RKO (cell line): ENCODE data around the gene THEMIS.
"Not testable (repeated sequence)": the region's sequence is repeated elsewhere in the genome, so short reads cannot be mapped to it uniquely, and the experiment has no call there.

Source experiments
- DNase-seq: peaks from one replicate; pipeline ENCODE4 v3.0.0-alpha.2; 2016; ENCODE audit warnings: low spot score

The THEMIS gene

DNA sequence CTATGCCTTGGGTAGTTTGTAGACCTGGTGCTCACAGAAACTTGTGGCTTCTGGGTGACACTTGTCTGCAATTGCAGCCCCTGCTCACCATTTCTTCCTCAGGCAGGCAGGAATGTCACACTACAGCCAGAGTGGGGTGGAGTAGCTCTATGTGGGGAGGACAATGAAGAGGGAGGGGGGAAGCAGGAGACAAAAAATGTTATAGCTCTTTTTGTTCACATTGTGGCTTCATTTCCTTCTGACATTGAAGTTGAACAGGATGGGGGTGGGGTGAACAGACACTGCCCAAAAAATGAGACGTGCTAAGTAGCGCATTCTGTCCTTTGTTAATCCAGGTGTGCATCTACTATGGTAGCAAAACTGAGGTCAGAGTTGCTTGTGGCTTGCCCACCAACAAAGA, at the start of gene THEMIS:
Gene THEMIS (minus strand): TSS at position 124 of the 400 bp plus-strand sequence. CDS start 126 bp downstream, outside the sequence.
- no peak for DNase-seq

DNA sequence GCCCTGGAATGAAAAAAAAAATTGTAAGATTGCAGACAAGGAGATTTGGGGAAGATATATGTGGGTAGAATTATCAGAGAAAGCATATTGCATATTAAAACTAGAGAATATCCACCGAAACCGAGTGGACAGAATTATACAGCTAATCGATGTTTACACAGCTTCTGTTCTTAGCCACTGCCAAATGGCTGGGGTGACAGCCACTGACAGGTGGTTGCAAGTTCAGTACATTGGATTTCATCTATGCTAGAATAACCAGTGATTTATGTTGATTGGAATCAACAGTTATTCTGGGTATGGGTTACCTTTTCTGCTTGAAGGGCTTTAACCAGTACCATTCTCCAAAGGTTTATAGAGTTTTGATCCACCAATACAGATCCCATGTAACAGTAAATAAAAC, 48.4 kb upstream of the THEMIS start:
- DNase-seq, result no peak

DNA sequence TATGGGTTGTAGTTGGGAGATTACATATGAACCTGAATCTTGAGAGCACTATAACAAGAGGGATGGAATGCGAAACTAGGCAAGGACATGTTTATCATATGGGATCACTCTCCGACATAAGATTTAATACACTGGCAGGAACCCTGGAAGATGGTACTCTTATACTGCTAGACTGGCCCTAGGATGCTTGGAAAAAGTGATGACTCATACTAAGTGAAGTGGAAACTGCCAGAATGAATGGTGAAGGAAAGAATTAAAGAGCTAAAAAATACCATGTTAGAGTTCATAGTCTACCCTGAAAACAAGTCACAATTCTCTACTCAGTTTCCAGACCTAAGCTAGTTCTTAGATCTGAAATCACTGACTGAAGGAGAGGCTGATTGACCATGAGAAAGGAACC, 45.5 kb upstream of the THEMIS start:
- peak; percentile 12 for DNase-seq

GRCh38 chr6:127945434-127946097, 44.7 kb upstream of the THEMIS start:
- no peak for DNase-seq

DNA sequence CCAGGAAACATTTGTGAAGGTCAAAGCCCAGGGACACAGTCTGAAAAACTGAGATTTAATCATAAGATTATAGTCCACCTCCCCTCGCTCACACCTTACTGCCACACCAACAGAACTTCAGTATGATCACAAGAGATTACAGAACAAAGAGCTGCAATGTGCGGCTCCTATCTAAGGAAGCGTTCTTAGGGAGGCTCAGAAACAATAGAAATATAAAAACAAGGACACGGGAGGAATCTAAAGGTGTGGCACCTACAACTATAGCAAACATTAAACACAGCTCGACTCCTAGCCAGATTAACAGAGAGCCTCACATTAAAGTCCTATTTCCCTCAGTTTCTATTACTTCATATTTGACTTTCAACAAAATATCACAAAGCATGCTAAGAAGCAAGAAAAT, 40.4 kb upstream of the THEMIS start:
- DNase-seq, result no peak

GRCh38 chr6:127939442-127940066, 38.7 kb upstream of the THEMIS start:
- DNase-seq, result peak; percentile 11

- peak; percentile 77 for DNase-seq
Measured at GRCh38 chr6:127938701-127939100, 37.8 kb upstream of the THEMIS start.

DNA sequence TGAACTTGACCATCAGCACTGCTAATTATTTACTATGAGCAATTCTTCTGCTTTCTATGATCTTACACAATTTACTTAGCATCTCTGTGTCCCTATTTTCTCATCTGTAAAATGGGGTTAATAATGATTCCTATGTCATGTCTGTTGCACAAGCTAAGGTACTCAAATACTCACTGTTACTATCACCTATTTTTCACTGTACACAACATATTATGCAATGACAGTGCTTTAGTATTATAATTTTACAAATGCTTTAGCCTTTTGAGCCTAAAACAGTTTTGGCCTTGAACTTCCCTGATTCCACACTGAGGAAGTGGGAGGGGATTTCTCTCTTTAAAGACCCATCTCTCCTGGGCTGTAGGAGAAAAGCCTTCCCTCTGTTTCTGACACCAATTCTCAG, 36.9 kb upstream of the THEMIS start:
- no peak for DNase-seq

DNA sequence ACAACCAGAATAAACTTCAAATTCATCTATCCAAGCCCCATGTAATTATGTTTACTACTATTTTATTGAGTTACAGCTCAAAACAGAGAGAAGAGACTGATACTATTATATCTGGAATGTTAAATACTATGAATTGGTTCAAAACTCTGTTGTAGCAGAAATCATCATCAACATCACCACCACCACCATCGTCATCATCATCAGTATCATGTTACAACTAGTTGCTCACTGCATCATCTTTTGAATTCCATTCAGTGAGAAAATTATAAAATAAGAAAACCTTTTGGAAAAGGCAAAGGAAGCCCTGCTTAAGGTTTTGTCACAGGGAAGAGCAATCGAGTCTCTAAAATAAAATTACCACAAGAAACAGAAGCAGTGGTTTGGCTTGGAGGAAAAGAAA, 36.2 kb upstream of the THEMIS start:
- DNase-seq, result no peak

DNA sequence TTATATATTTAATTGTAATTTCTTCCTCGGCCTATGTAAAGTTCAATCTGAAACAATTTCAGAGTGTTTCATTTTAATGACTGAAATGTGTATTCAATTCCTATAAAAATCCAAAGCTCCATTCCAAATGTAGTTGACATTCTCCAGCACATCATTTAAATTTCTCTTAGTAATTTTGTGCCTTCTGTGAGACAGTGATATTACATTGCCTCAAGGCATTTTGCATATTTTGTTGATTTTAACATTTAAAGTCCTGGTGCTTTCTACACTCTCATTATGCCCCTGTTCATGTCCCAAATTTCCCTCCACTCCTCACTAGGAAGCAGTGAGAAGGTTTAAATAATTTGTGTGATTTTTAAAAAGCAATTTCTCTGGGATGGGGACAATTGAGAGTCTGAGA, 34.1 kb upstream of the THEMIS start:
- DNase-seq, result no peak

- DNase-seq, result no peak
Measured at GRCh38 chr6:127933852-127934840, 33.3 kb upstream of the THEMIS start.

GRCh38 chr6:127933137-127933536, 32.3 kb upstream of the THEMIS start:
- no peak for DNase-seq

GRCh38 chr6:127932708-127933107, 31.9 kb upstream of the THEMIS start:
- peak; percentile 8 for DNase-seq

GRCh38 chr6:127926441-127926840, 25.6 kb upstream of the THEMIS start:
- not testable (repeated sequence) for DNase-seq

GRCh38 chr6:127924440-127924839, 23.6 kb upstream of the THEMIS start:
- DNase-seq, result no peak

- DNase-seq, result no peak
Measured at GRCh38 chr6:127924031-127924430, 23.2 kb upstream of the THEMIS start.

DNA sequence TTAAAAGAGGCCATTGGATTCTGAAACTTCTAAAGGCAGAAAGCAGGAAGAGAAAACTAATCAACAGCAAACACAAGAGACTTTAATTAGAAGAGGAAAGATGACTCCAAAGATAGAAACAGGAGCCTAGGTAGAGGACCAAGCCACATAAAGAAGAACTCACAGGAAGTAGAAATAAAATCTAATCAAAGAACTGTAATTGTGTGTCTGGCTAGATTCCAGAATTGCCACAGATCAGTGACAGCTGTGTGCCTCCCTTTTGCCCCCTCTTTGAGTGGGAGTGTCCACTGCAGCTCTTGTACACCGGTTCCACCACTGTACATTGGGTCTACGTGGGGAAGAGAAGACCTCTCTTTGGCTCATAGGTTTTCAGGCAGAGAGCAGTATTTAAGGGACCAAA, 22.3 kb upstream of the THEMIS start:
- no peak for DNase-seq

GRCh38 chr6:127921982-127922381, 21.1 kb upstream of the THEMIS start:
- DNase-seq, result no peak

- DNase-seq, result no peak
Measured at GRCh38 chr6:127920804-127921203, 19.9 kb upstream of the THEMIS start.

GRCh38 chr6:127918506-127919427, 17.9 kb upstream of the THEMIS start:
- DNase-seq, result no peak

- no peak for DNase-seq
Measured at GRCh38 chr6:127917766-127918165, 16.9 kb upstream of the THEMIS start.

- peak; percentile 11 for DNase-seq
Measured at GRCh38 chr6:127914240-127914639, 13.4 kb upstream of the THEMIS start.
